Rectal smooth muscle tissue (tissue), 1 donor: ENCODE measurements around the gene DLX1.
A peak's percentile ranks its signal among the peaks of the same experiment; 100 is the strongest.

Experiments used
- H3K27ac ChIP-seq: one replicate; pipeline ENCODE4 v1.7.0; 2013; ENCODE audit warnings: low read depth, low read length, inconsistent platforms
- H3K27me3 ChIP-seq: one replicate; pipeline ENCODE4 v1.7.0; 2013; ENCODE audit warnings: low read length; ENCODE audit not compliant: control insufficient read depth, insufficient read depth
- H3K36me3 ChIP-seq: one replicate; pipeline ENCODE4 v1.7.0; 2013; ENCODE audit warnings: low read length; ENCODE audit not compliant: control insufficient read depth, insufficient read depth
- H3K4me1 ChIP-seq: one replicate; pipeline ENCODE4 v1.7.0; 2013; ENCODE audit warnings: low read length; ENCODE audit not compliant: control insufficient read depth, insufficient read depth
- H3K4me3 ChIP-seq: one replicate; pipeline ENCODE4 v1.7.0; 2013; ENCODE audit warnings: low read length
- H3K9ac ChIP-seq: one replicate; pipeline ENCODE4 v1.7.0; 2013; ENCODE audit warnings: low read length

DLX1 gene

DNA sequence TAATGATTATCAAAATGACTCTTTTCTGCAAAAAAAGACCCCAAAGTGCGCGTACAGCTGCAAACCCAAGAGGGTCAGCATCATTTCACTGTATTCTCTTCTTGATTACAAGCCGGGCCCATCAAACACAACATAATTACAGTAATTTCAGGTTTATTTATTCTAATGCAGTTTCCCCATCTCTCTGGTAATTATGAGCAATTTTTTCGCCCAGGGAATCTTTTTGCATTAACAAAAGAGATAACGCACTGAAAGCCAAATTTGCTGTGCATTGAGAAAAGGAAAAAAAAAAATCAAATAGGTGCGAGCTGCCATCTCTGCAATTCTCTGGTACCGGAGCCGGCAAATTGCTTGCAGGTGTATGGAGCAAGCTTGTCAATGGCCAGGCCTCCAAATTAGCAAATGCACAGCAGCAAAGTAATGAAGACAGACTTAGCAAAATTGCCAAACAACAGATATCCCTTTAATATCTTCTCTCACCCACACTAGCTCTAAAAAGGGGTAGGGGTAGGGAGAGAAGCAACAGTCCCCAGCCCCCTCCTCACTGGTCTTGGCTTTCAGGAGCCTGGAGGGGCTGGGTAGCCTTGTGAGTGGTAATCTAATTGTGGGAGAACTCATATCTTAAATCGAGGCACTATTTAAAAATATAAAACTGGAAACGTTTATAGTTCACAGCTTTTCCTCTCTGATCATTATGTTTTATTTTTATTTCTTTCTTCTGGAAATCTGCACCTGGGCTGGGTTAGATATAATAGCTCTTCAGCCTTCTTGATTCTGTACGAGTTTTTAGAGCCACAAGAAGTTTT lies 6.7 kb downstream of the DLX1 start:
- peaks cover 77% of the 10 kb centered on the region for H3K27me3 ChIP-seq
- H3K4me1 ChIP-seq, result peaks cover 7% of the 10 kb centered on the region

GRCh38 chr2:172092716-172093415 lies 7.6 kb downstream of the DLX1 start:
- Histone ChIP-seq H3K36me3 (no peaks in the 10 kb centered on the region), H3K4me3 (no peak overlapping the region), H3K9ac (no peak overlapping the region), H3K27me3 (peaks cover 77% of the 10 kb centered on the region), H3K27ac (no peak overlapping the region), H3K4me1 (peaks cover 9% of the 10 kb centered on the region)

More for the DNA sequence above, 6.7 kb downstream of the DLX1 start:
- H3K9ac ChIP-seq, result no peak overlapping the region
- no peak overlapping the region for H3K27ac ChIP-seq
- no peaks in the 10 kb centered on the region for H3K36me3 ChIP-seq
- no peak overlapping the region for H3K4me3 ChIP-seq

DNA sequence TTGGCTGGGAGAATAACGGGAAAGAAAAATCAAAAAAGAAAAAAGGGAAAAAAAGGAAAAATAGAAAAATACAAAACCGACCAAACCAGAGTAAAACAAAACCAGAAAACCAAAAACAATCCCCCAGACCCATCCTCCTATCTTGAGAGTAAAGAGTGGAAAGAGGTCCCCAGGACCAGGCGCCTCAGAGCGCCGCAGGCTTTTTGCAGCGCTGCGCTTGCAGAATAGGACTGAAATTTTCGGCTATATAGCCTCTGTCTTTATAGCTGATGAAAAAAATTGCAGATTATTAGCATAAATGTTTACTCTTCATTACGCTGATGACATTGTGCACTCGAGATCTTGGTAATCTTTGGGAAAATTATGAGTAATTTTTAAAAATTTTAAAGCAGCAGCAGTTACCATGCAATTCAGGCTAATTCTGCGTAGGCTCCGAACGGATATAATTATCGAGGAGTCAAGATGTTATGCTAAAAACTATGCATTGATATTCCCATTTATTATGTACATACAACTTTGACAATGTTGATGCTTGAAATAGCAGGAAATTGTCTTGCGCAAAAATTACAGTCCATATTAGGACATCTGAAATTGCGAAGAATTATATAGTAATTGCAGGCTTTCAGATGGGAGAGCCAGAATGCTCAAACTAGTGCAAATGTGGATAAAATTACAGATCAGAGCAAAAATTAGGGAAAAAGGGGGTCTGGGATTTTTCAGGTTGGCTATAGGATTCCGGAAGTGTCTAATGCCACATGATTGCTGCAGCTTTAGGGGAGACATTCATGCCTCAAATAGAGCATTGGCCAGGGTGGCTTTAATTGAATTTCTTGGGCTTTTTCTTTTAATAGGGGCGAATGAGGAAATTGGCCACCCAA lies 8.3 kb downstream of the DLX1 start:
- Histone ChIP-seq H3K27me3 (peaks cover 75% of the 10 kb centered on the region), H3K27ac (no peak overlapping the region), H3K9ac (no peak overlapping the region), H3K4me1 (peaks cover 9% of the 10 kb centered on the region), H3K4me3 (no peak overlapping the region), H3K36me3 (no peaks in the 10 kb centered on the region)

DNA sequence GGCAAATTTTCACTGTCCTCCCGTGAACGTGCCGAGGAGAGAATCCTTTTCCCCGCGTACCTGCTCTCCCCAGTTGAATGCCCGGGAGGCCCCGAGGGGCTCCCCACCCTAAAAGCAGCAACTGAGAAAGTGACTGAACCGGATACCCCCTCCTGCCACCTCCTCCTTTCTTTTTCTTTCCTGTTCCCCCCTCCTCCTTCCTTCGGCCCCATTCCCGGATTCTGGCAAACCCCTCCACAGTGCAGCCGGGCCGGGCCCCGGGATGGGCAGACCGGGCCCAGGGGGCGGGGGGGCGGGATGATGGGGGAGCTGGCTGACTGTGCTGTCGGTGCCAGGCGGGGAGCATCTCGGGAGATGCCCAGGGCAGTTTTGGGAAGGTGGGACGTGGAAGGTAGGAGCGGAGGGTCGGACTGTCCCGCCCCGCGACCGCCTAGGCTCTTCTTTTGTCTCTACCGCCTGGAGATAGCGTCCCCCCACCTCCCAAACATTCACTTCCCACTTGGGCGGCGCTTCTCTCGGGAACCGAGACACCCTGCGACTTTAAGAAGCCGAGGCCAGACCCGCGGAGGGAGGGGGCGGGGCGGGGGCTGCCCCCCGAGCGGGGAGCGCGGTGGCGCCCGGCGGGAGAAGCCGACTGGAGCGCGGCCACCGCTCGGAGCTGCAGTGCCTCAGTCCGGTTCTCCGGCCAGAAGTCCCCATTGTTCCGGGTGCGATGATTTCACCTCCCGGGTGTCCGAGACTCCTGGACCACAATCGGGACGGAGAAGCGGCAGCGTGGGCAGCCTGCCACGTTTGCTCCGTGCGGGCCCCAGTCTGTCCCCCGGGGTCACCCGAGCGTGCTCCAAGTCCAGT lies 9.2 kb downstream of the DLX1 start:
- Histone ChIP-seq H3K36me3 (no peaks in the 10 kb centered on the region), H3K27ac (no peak overlapping the region)

GRCh38 chr2:172095146-172095904 lies 10.0 kb downstream of the DLX1 start:
- Histone ChIP-seq H3K4me3 (peak overlapping the region; percentile 55), H3K27me3 (peaks cover 72% of the 10 kb centered on the region), H3K4me1 (peaks cover 9% of the 10 kb centered on the region), H3K9ac (no peak overlapping the region), H3K27ac (no peak overlapping the region), H3K36me3 (no peaks in the 10 kb centered on the region)

More for the DNA sequence above, 9.2 kb downstream of the DLX1 start:
- Histone ChIP-seq H3K4me3 (peak overlapping the region; percentile 55), H3K9ac (no peak overlapping the region), H3K27me3 (peaks cover 76% of the 10 kb centered on the region), H3K4me1 (peaks cover 9% of the 10 kb centered on the region)

GRCh38 chr2:172095905-172096625 lies 10.8 kb downstream of the DLX1 start:
- Histone ChIP-seq H3K27me3 (peaks cover 72% of the 10 kb centered on the region), H3K4me1 (peaks cover 9% of the 10 kb centered on the region), H3K27ac (no peak overlapping the region), H3K36me3 (no peaks in the 10 kb centered on the region), H3K4me3 (peak overlapping the region; percentile 28), H3K9ac (no peak overlapping the region)

GRCh38 chr2:172096626-172097547 lies 11.6 kb downstream of the DLX1 start:
- Histone ChIP-seq H3K4me3 (peak overlapping the region; percentile 28), H3K36me3 (no peaks in the 10 kb centered on the region), H3K9ac (no peak overlapping the region), H3K27me3 (peaks cover 75% of the 10 kb centered on the region), H3K4me1 (peaks cover 9% of the 10 kb centered on the region), H3K27ac (no peak overlapping the region)

DNA sequence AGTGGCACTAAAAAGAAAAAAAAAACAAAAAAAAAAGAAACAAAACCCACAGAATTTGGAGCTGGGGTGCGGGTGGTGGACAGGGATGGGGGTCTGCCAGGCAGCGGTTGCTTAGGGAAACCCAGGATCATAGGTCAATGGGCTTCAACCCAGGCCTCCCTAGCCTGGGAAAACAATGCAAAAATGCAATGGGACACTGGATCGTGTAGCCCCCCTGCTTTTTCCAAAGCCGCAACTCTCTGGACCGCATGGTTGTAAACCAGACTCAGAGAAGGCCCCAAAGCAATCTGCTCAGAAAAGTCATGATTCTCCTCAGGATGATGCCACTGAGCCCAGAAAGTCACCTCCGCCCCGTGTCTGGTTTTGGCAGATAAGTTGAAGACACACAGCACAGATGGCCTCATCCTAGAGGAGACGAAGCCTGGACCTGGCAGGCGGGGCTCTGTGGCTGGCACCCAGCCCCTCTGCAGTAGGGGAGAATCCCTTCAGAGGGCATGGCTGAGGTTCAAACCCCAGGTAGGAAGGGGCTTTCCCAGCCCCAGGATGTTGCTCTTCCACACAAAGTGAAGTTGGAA lies 12.3 kb downstream of the DLX1 start:
- Histone ChIP-seq H3K36me3 (no peaks in the 10 kb centered on the region), H3K4me3 (no peak overlapping the region), H3K9ac (no peak overlapping the region), H3K4me1 (peaks cover 9% of the 10 kb centered on the region), H3K27ac (no peak overlapping the region), H3K27me3 (peaks cover 76% of the 10 kb centered on the region)

DNA sequence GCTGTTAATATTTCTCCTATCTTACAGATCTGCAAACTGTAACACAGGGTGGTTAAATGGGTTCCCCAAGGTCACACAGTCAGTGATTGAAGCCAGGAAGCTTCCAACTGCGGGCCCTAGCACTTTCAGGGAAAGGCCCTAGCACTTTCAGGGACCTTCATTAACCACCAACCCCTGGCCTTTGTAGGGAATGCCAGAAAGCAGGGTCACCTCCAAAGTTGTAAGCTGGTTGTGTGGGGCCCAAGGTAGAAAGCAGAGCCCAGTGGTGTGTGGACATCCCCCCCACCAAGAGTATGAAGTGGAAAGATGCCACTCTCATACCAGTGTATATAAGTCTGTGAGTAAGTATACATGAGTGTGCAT lies 13.0 kb downstream of the DLX1 start:
- H3K4me3 ChIP-seq, result no peak overlapping the region
- H3K27ac ChIP-seq, result no peak overlapping the region
- peaks cover 9% of the 10 kb centered on the region for H3K4me1 ChIP-seq
- H3K9ac ChIP-seq, result no peak overlapping the region
- H3K27me3 ChIP-seq, result peaks cover 71% of the 10 kb centered on the region
- no peaks in the 10 kb centered on the region for H3K36me3 ChIP-seq
